Karpas-422 (cell line): ENCODE measurements around the gene ASMT. TPM values are rescaled to one million over a fixed set of nuclear protein-coding genes. Genes with fewer than 3 reads are reported as not detected.
A peak's percentile ranks its signal among the peaks of the same experiment; 100 is the strongest.
"Not testable (repeated sequence)": the region's sequence is repeated elsewhere in the genome, so short reads cannot be mapped to it uniquely, and the experiment has no call there.

Experiments
- DNase-seq: peaks from one replicate; pipeline ENCODE4 v3.0.0-alpha.2; 2015
- H2AFZ ChIP-seq: fragments of 200-600 bp; sonication (generic); 2 replicates; pipeline ENCODE4 v1.6.1; 2014; ENCODE audit warnings: antibody characterized with exemption, low read length, mixed read lengths
- H3K27ac ChIP-seq: fragments of 200-600 bp; sonication (generic); 2 replicates; pipeline ENCODE4 v1.5.1; 2014; ENCODE audit warnings: mild to moderate bottlenecking, low read length, moderate library complexity
- H3K27me3 ChIP-seq: fragments of 200-600 bp; sonication (generic); 2 replicates; pipeline ENCODE4 v1.6.1; 2014; ENCODE audit warnings: low read length, mixed read lengths
- H3K36me3 ChIP-seq: fragments of 200-600 bp; sonication (generic); 2 replicates; pipeline ENCODE4 v1.6.1; 2014; ENCODE audit warnings: low read length, mixed read lengths; ENCODE audit not compliant: insufficient read depth
- H3K4me1 ChIP-seq: fragments of 200-600 bp; sonication (generic); 2 replicates; pipeline ENCODE4 v1.6.1; 2014; ENCODE audit warnings: mild to moderate bottlenecking, low read length, mixed read lengths
- H3K4me2 ChIP-seq: fragments of 200-600 bp; sonication (generic); 2 replicates; pipeline ENCODE4 v1.6.1; 2014; ENCODE audit warnings: low read length, low read depth, mild to moderate bottlenecking; ENCODE audit not compliant: poor library complexity, severe bottlenecking
- H3K4me3 ChIP-seq: fragments of 200-600 bp; sonication (generic); 2 replicates; pipeline ENCODE4 v1.5.1; 2014; ENCODE audit warnings: mild to moderate bottlenecking, antibody characterized with exemption, low read length, mixed read lengths
- H3K79me2 ChIP-seq: fragments of 200-600 bp; sonication (generic); 2 replicates; pipeline ENCODE4 v1.6.1; 2014; ENCODE audit warnings: mild to moderate bottlenecking, low read length, mixed read lengths
- H3K9ac ChIP-seq: fragments of 200-600 bp; sonication (generic); 2 replicates; pipeline ENCODE4 v1.6.0; 2014; ENCODE audit warnings: low read length
- H3K9me2 ChIP-seq: fragments of 200-600 bp; sonication (generic), shearing (Covaris generic); replicated peaks from 2 replicates; pipeline ENCODE4 v1.6.0; 2014; ENCODE audit warnings: mild to moderate bottlenecking, low read length, moderate library complexity; ENCODE audit not compliant: insufficient read depth
- H3K9me3 ChIP-seq: fragments of 300-700, 200-600 bp; sonication (generic); 2 replicates; pipeline ENCODE4 v1.6.1; 2014; ENCODE audit warnings: low read length, mixed read lengths
- H4K20me1 ChIP-seq: fragments of 200-600 bp; sonication (generic); 2 replicates; pipeline ENCODE4 v1.6.1; 2014; ENCODE audit warnings: mild to moderate bottlenecking, antibody characterized with exemption, low read length, low read depth; ENCODE audit not compliant: insufficient read depth
- total RNA-seq: library from RNA; depleted of rRNA; stranded (reverse); fragments of >200 nt; shearing (Covaris generic); gene quantifications from 2 replicates; pipeline ENCODE4 v1.2.3, GENCODE V29; 2014; ENCODE audit warnings: low replicate concordance

ASMT gene
- total RNA-seq, 1 experiment from 2014 or later: not detected

DNA sequence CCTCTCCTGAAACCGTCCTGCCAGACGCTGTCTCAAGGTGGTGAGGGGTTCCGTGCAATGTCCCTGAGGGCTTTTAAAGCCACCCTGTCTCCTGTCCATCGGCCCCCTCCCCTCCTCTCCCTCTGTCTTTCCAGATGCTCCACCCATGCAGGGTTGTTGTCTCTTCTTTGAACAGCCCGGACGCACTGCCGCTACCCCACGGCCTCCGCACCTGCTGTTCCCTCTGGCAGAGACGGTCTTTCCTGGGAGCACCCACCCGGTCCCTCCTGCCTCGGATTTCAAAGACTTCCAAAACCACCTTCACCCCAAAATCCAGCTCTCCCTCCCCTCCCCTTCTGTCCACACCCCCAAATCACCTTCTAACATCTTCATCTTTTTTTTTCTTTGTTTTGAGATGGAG lies 4.1 kb upstream of the ASMT start:
- DNase-seq: no peak
- H3K4me3 ChIP-seq: no peak overlapping the region
- no peaks in the 10 kb centered on the region for H3K27me3 ChIP-seq
- H2AFZ ChIP-seq: no peak overlapping the region
- no peaks in the 10 kb centered on the region for H3K9me2 ChIP-seq
- no peaks in the 10 kb centered on the region for H3K79me2 ChIP-seq
- H3K4me2 ChIP-seq: no peak overlapping the region
- H3K36me3 ChIP-seq: no peaks in the 10 kb centered on the region
- peaks cover 5% of the 10 kb centered on the region for H3K4me1 ChIP-seq
- H3K27ac ChIP-seq: no peak overlapping the region
- no peak overlapping the region for H3K9ac ChIP-seq
- H4K20me1 ChIP-seq: no peaks in the 10 kb centered on the region
- H3K9me3 ChIP-seq: no peaks in the 10 kb centered on the region

DNA sequence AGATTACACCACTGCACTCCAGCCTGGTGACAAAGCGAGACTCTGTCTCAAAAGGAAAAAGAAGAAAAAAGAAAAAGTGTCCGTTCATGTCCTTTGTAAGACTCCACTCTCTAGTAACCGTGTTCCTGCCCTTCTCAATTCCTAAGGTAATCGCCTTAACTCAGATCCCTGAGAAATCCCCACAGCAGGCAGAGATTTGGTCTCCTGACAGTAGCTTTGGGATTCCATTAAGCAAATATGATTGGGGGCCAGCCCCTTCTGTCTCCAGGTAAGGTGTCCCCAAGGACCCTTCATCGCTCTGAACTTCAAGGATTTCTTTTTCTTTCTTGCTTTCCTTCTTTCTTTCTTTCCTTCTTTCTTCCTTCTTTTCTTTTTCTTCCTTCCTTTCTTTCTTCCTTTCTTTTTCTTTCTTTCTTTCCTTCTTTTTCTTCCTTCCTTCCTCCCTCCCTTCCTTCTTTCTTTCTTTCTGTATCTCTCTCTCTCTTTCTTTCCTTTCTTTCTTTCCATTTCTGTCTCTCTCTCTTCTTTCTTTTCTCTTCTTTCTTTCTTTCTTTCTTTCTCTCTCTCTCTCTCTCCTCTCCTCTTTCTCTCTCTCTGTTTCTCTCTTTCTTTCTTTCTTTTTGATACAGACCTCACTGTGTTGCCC lies 2.1 kb upstream of the ASMT start:
- Histone ChIP-seq H3K27ac (no peak overlapping the region), H3K4me3 (no peak overlapping the region)

DNA sequence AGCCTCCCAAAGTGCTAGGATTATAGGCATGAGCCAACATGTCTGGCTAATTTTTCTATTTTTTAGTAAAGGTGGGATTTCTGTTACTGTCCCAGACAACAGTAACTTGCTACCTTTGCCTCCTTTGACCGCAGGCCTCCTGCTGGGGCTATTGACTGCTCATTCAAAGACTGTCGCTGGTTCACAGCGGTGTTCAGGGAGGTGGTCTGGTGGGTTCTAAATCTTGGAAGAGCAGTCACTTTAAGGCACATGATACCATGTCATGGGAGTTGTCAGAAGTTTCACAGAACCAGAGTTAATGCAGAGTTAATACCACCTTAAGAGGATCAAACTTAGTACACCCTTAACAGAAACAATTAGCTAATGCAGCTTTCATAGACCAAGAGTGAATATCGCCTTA lies 3.8 kb downstream of the ASMT start:
- H3K4me2 ChIP-seq: no peak overlapping the region

More for the DNA sequence above, 2.1 kb upstream of the ASMT start:
- H3K79me2 ChIP-seq: no peaks in the 10 kb centered on the region
- H3K27me3 ChIP-seq: no peaks in the 10 kb centered on the region
- H3K9me3 ChIP-seq: no peaks in the 10 kb centered on the region
- no peak overlapping the region for H3K4me2 ChIP-seq
- H3K4me1 ChIP-seq: peaks cover 5% of the 10 kb centered on the region
- H3K9me2 ChIP-seq: no peaks in the 10 kb centered on the region
- no peak overlapping the region for H2AFZ ChIP-seq
- no peak for DNase-seq
- no peaks in the 10 kb centered on the region for H3K36me3 ChIP-seq
- H3K9ac ChIP-seq: no peak overlapping the region
- no peaks in the 10 kb centered on the region for H4K20me1 ChIP-seq

DNA sequence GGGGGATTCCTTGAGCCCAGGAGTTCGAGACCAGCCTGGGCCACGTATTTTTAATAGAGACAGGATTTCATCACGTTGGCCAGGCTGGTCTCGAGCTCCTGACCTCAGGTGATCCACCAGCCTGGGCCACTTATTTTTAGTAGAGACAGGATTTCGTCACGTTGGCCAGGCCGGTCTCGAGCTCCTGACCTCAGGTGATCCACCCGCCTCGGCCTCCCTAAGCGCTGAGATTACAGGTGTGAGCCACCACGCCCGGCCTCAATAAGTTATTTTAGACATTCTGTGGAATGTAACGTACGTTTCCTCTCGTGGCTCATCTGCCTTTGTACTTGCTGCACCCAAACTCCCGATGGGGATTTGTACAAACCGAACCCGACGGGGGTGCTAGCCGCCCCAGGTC lies 8.8 kb downstream of the ASMT start:
- Histone ChIP-seq H3K36me3 (no peaks in the 10 kb centered on the region), H3K4me1 (peaks cover 2% of the 10 kb centered on the region; the same call in 1 of the 2 replicates), H3K9ac (no peak overlapping the region), H3K4me3 (no peak overlapping the region), H3K27me3 (no peaks in the 10 kb centered on the region), H3K27ac (no peak overlapping the region), H3K9me3 (no peaks in the 10 kb centered on the region), H2AFZ (no peak overlapping the region), H3K4me2 (no peak overlapping the region), H3K9me2 (no peaks in the 10 kb centered on the region), H4K20me1 (no peaks in the 10 kb centered on the region), H3K79me2 (no peaks in the 10 kb centered on the region)
- DNase-seq: no peak

More for the DNA sequence above, 3.8 kb downstream of the ASMT start:
- Histone ChIP-seq H2AFZ (no peak overlapping the region), H3K27me3 (no peaks in the 10 kb centered on the region), H4K20me1 (no peaks in the 10 kb centered on the region), H3K4me3 (no peak overlapping the region), H3K9me3 (no peaks in the 10 kb centered on the region), H3K4me1 (peaks cover 7% of the 10 kb centered on the region), H3K36me3 (no peaks in the 10 kb centered on the region), H3K79me2 (no peaks in the 10 kb centered on the region), H3K27ac (no peak overlapping the region), H3K9ac (no peak overlapping the region), H3K9me2 (no peaks in the 10 kb centered on the region)
- no peak for DNase-seq

DNA sequence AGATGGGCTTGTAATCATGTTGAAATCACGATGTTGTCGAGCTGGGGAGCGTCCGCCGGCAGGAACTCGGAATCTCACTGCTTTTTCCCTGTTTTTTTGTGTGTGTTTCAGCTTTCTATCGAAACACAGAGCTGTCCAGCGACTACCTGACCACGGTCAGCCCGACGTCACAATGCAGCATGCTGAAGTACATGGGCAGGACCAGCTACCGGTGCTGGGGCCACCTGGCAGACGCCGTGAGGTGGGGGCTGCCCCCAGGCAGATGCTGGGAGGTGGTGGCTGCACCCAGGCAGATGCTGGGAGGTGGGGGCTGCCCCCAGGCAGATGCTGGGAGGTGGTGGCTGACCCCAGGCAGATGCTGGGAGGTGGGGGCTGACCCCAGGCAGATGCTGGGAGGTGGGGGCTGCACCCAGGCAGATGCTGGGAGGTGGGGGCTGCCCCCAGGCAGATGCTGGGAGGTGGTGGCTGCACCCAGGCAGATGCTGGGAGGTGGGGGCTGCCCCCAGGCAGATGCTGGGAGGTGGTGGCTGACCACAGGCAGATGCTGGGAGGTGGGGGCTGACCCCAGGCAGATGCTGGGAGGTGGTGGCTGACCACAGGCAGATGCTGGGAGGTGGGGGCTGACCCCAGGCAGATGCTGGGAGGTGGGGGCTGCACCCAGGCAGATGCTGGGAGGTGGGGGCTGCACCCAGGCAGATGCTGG lies 9.4 kb downstream of the ASMT start:
- H3K27ac ChIP-seq, H2AFZ ChIP-seq, H3K9me3 ChIP-seq, H3K4me2 ChIP-seq, H3K4me3 ChIP-seq, DNase-seq, H4K20me1 ChIP-seq, H3K9me2 ChIP-seq, H3K27me3 ChIP-seq, H3K9ac ChIP-seq, H3K79me2 ChIP-seq, H3K36me3 ChIP-seq, H3K4me1 ChIP-seq: not testable (repeated sequence)

DNA sequence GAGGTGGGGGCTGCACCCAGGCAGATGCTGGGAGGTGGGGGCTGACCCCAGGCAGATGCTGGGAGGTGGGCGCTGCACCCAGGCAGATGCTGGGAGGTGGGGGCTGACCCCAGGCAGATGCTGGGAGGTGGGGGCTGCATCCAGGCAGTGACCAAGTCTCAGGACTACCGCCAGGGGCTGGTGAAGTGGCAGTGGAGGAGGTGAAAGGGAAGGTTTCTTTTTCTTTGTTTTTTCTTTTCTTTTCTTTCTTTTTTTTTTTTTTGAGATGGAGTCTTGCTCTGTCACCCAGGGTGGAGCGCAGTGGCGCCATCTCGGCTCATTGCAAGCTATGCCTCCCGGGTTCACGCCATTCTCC lies 10.0 kb downstream of the ASMT start:
- H3K4me3 ChIP-seq, DNase-seq, H3K27ac ChIP-seq, H2AFZ ChIP-seq, H3K9ac ChIP-seq, H3K4me1 ChIP-seq, H3K9me3 ChIP-seq, H3K4me2 ChIP-seq, H3K27me3 ChIP-seq, H4K20me1 ChIP-seq, H3K36me3 ChIP-seq, H3K9me2 ChIP-seq, H3K79me2 ChIP-seq: not testable (repeated sequence)

DNA sequence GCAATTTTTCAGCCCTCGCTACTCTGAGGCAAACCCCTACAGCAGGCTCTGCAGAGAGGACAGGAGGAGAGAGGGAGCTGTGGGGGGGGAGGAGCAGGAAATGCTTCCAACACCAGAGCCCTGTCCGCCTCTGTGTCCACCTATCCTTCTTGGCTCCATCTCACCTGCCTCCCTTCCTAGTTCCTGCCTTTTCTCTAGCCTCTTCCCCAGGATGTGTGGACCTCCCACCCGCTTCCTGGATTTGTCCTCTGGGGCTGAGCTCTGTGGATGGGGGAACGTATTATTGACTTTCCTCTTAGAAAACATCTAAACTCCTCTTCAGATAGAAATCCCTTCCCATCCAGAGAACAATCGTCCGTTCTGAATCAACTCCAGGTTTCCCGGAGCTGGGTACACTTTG lies 14.4 kb downstream of the ASMT start:
- no peak overlapping the region for H2AFZ ChIP-seq

DNA sequence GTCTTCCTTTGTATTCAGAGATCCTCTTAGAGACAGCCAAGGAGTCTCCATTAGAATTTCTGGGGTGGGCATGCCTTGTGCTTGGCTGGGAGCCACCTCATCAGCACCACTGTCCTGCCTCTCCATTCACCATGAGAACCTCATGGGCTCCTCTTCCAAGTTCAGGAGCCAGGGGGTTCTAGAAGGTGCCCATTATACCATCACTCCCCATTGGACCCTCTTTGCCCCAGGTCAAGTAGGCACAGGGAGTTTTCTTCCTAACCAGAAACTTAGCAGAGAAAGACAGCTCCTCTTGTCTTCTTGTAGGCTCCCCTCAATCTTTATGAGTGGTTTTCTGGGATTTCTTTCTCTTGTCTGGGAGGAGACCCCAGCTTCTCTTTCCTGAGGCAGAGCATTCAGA lies 31.1 kb downstream of the ASMT start:
- no peaks in the 10 kb centered on the region for H4K20me1 ChIP-seq
- H3K79me2 ChIP-seq: no peaks in the 10 kb centered on the region
- H3K27me3 ChIP-seq: peaks cover 2% of the 10 kb centered on the region; the same call in 1 of the 2 replicates
- no peak overlapping the region for H3K4me2 ChIP-seq
- H3K9ac ChIP-seq: no peak overlapping the region
- H3K27ac ChIP-seq: no peak overlapping the region
- H3K36me3 ChIP-seq: no peaks in the 10 kb centered on the region
- H2AFZ ChIP-seq: no peak overlapping the region
- peaks cover 4% of the 10 kb centered on the region for H3K4me1 ChIP-seq
- peak; percentile 34 for DNase-seq
- H3K4me3 ChIP-seq: no peak overlapping the region
- no peaks in the 10 kb centered on the region for H3K9me2 ChIP-seq
- no peaks in the 10 kb centered on the region for H3K9me3 ChIP-seq

More for the DNA sequence above, 14.4 kb downstream of the ASMT start:
- H3K27ac ChIP-seq: no peak overlapping the region
- H3K9ac ChIP-seq: no peak overlapping the region
- no peaks in the 10 kb centered on the region for H3K4me1 ChIP-seq
- no peaks in the 10 kb centered on the region for H3K9me3 ChIP-seq
- H3K4me3 ChIP-seq: no peak overlapping the region
- H3K4me2 ChIP-seq: no peak overlapping the region
- H3K9me2 ChIP-seq: no peaks in the 10 kb centered on the region
- H3K79me2 ChIP-seq: no peaks in the 10 kb centered on the region
- no peaks in the 10 kb centered on the region for H3K27me3 ChIP-seq
- DNase-seq: no peak
- H3K36me3 ChIP-seq: no peaks in the 10 kb centered on the region
- H4K20me1 ChIP-seq: no peaks in the 10 kb centered on the region
